Nucleus accumbens (tissue), 56 donors: ENCODE data around the gene PCDHA10.
A peak's percentile ranks its signal among the peaks of the same experiment; 100 is the strongest.
"Not testable (repeated sequence)": the region's sequence is repeated elsewhere in the genome, so short reads cannot be mapped to it uniquely, and the experiment has no call there.

Source experiments
- DNase-seq, 56 donors: peaks; one replicate each; lab custom pipeline; 2025; lab: John Stamatoyannopoulos, UW

Gene PCDHA10

GRCh38 chr5:140840978-140841962 is 14.4 kb upstream of the PCDHA10 start, which contains the start of gene PCDHA8:
PCDHA8 (plus strand) TSS chr5:140841187; CDS start chr5:140841322, 135 bp downstream.
- DNase-seq: peak in 7 of 56 donors; percentile 9 to 49 (median 20)

GRCh38 chr5:140842798-140843733 is 12.6 kb upstream of the PCDHA10 start:
- DNase-seq: no peak

- DNase-seq: not testable (repeated sequence)
Observed at GRCh38 chr5:140848139-140849102, 7.3 kb upstream of the PCDHA10 start, which contains the start of gene PCDHA9. PCDHA9 (plus strand) TSS chr5:140848382; CDS start chr5:140848496, 114 bp downstream.

- DNase-seq: not testable (repeated sequence)
Observed at GRCh38 chr5:140849831-140850634, 5.7 kb upstream of the PCDHA10 start.

- no peak for DNase-seq
Observed at GRCh38 chr5:140857177-140857986, 1.7 kb downstream of the PCDHA10 start.

GRCh38 chr5:140857987-140858240 is 2.2 kb downstream of the PCDHA10 start:
- DNase-seq: no peak

GRCh38 chr5:140862441-140863295 is 7.0 kb downstream of the PCDHA10 start:
- no peak for DNase-seq

GRCh38 chr5:140868721-140869554 is 13.2 kb downstream of the PCDHA10 start, which contains the start of gene PCDHA11:
PCDHA11 (plus strand) TSS chr5:140868957; CDS start chr5:140869104, 147 bp downstream.
- peak in 2 of 56 donors; percentile 19 to 26 for DNase-seq

- no peak for DNase-seq
Observed at GRCh38 chr5:140869555-140869886, 13.8 kb downstream of the PCDHA10 start.

GRCh38 chr5:140870221-140871201 is 14.8 kb downstream of the PCDHA10 start:
- no peak for DNase-seq

GRCh38 chr5:140875085-140876065 is 19.7 kb downstream of the PCDHA10 start, which contains the start of gene PCDHA12:
PCDHA12 (plus strand) TSS chr5:140875308; CDS start chr5:140875473, 165 bp downstream.
- DNase-seq: no peak

- not testable (repeated sequence) for DNase-seq
Observed at GRCh38 chr5:140876541-140877261, 21.0 kb downstream of the PCDHA10 start.

- DNase-seq: no peak
Observed at GRCh38 chr5:140877262-140877581, 21.5 kb downstream of the PCDHA10 start.
